HepG2 (cell line): Measurements from ENCODE around the gene BRD3. TPM values are rescaled to one million over a fixed set of nuclear protein-coding genes. Genes with fewer than 3 reads are reported as not detected.

ENCODE experiments used
- ATF7 ChIP-seq, 2 experiments: fragments of 450-650 bp in 1 of 2; sonication (generic) in 1 of 2; formaldehyde crosslinking in 1 of 2; IDR thresholded peaks; 2 replicates each; pipeline versions ENCODE4 v1.4.0 to v1.6.1; 2016 to 2020; ENCODE audit warnings: antibody characterized with exemption in 1 of 2, mild to moderate bottlenecking in 1 of 2, missing genetic modification reagents in 1 of 2
- BRD4 ChIP-seq: sonication (generic); formaldehyde crosslinking; IDR thresholded peaks from 2 replicates; pipeline ENCODE4 v1.4.0; 2020; ENCODE audit warnings: missing genetic modification reagents
- DBP ChIP-seq: sonication (generic); formaldehyde crosslinking; IDR thresholded peaks from 2 replicates; pipeline ENCODE4 v1.4.0; 2020; ENCODE audit warnings: missing genetic modification reagents; ENCODE audit errors: not compliant biosample characterization
- GABPB1 ChIP-seq: IDR thresholded peaks from 2 replicates; pipeline ENCODE4 v1.6.1; 2016; ENCODE audit warnings: mild to moderate bottlenecking, missing genetic modification reagents, moderate library complexity, missing compliant biosample characterization
- GPN1 ChIP-seq: sonication (generic); formaldehyde crosslinking; IDR thresholded peaks from 2 replicates; pipeline ENCODE4 v1.5.1; 2020; ENCODE audit warnings: missing genetic modification reagents, borderline replicate concordance
- KLF15 ChIP-seq: sonication (generic); formaldehyde crosslinking; IDR thresholded peaks from 2 replicates; pipeline ENCODE4 v1.8.1; 2023; ENCODE audit warnings: borderline replicate concordance, mild to moderate bottlenecking, inconsistent platforms, missing genetic modification reagents, mixed read lengths
- KMT2B ChIP-seq: IDR thresholded peaks from 2 replicates; pipeline ENCODE4 v1.6.1; 2016; ENCODE audit warnings: missing genetic modification reagents, missing compliant biosample characterization
- POGZ ChIP-seq: sonication (generic); formaldehyde crosslinking; IDR thresholded peaks from 2 replicates; pipeline ENCODE4 v1.4.0; 2020; ENCODE audit warnings: mild to moderate bottlenecking, missing genetic modification reagents
- RBM39 ChIP-seq: fragments of 200-400 bp; formaldehyde crosslinking; IDR thresholded peaks from one replicate; pipeline ENCODE4 v1.6.1; 2018; ENCODE audit warnings: antibody characterized with exemption, mild to moderate bottlenecking, low read depth, low read length; ENCODE audit not compliant: poor library complexity, severe bottlenecking
- RXRA ChIP-seq: sonication (generic); formaldehyde crosslinking; IDR thresholded peaks from 2 replicates; pipeline ENCODE4 v1.5.1; 2020; ENCODE audit warnings: missing genetic modification reagents
- SALL1 ChIP-seq: sonication (generic); formaldehyde crosslinking; IDR thresholded peaks from 2 replicates; pipeline ENCODE4 v1.8.0; 2022; ENCODE audit warnings: mild to moderate bottlenecking, missing genetic modification reagents
- SMARCE1 ChIP-seq: fragments of 450-650 bp; IDR thresholded peaks from 2 replicates; pipeline ENCODE4 v1.6.1; 2017; ENCODE audit warnings: borderline replicate concordance
- SNAI1 ChIP-seq: sonication (generic); formaldehyde crosslinking; IDR thresholded peaks from 2 replicates; pipeline ENCODE4 v1.5.0; 2020; ENCODE audit warnings: mild to moderate bottlenecking, missing genetic modification reagents, borderline replicate concordance
- SOX6 ChIP-seq, 2 experiments: fragments of 450-650 bp in 1 of 2; sonication (generic) in 1 of 2; formaldehyde crosslinking in 1 of 2; IDR thresholded peaks; 2 replicates each; pipeline versions ENCODE4 v1.4.0 to v1.6.1; 2017 to 2020; ENCODE audit warnings: antibody characterized with exemption in 1 of 2, mild to moderate bottlenecking in 1 of 2, missing genetic modification reagents in 1 of 2
- TERF1 ChIP-seq: sonication (generic); formaldehyde crosslinking; IDR thresholded peaks from 2 replicates; pipeline ENCODE4 v1.8.0; 2022; ENCODE audit warnings: mild to moderate bottlenecking, missing genetic modification reagents, moderate library complexity
- USF2 ChIP-seq, 2 experiments: sonication (generic) in 1 of 2; formaldehyde crosslinking in 1 of 2; IDR thresholded peaks; 2 replicates each; pipeline versions ENCODE4 v1.5.1 to v1.6.1; 2011 to 2020; ENCODE audit warnings: borderline replicate concordance in 1 of 2, low read depth in 1 of 2, low read length in 1 of 2, mild to moderate bottlenecking in 1 of 2, missing genetic modification reagents in 1 of 2, moderate library complexity in 1 of 2
- ZFP41 ChIP-seq: sonication (generic); formaldehyde crosslinking; IDR thresholded peaks from 2 replicates; pipeline ENCODE4 v1.4.0; 2020; ENCODE audit warnings: mild to moderate bottlenecking, missing genetic modification reagents, borderline replicate concordance
- ZNF138 ChIP-seq: sonication (generic); formaldehyde crosslinking; IDR thresholded peaks from 2 replicates; pipeline ENCODE4 v1.5.0; 2020; ENCODE audit warnings: mild to moderate bottlenecking, low read depth, missing genetic modification reagents
- ZNF224 ChIP-seq: sonication (generic); formaldehyde crosslinking; IDR thresholded peaks from 2 replicates; pipeline ENCODE4 v1.5.0; 2020; ENCODE audit warnings: mild to moderate bottlenecking, missing genetic modification reagents
- ZNF326 ChIP-seq: sonication (generic); formaldehyde crosslinking; IDR thresholded peaks from 2 replicates; pipeline ENCODE4 v1.4.0; 2020; ENCODE audit warnings: missing genetic modification reagents, borderline replicate concordance
- ZNF558 ChIP-seq: sonication (generic); formaldehyde crosslinking; IDR thresholded peaks from 2 replicates; pipeline ENCODE4 v1.9.0; 2022; ENCODE audit warnings: mild to moderate bottlenecking, missing genetic modification reagents, borderline replicate concordance
- ZNF629 ChIP-seq: sonication (generic); formaldehyde crosslinking; conservative IDR thresholded peaks from 2 replicates; pipeline ENCODE4 v1.5.0; 2020; ENCODE audit warnings: missing genetic modification reagents
- ZNF672 ChIP-seq: sonication (generic); formaldehyde crosslinking; IDR thresholded peaks from 2 replicates; pipeline ENCODE4 v1.8.1; 2022; ENCODE audit warnings: missing genetic modification reagents
- polyA plus RNA-seq, 8 experiments: library from polyadenylated mRNA; depleted of rRNA in 3 of 8; stranded (reverse) in 7 of 8; unstranded in 1 of 8; fragments of >200 nt; fragmentation: Illumina TruSeq in 4 of 8; extraction: Trizol in 4 of 8; gene quantifications; 2 replicates each; pipeline versions ENCODE4 v1.2.1 to v1.2.3, GENCODE V29; 2011 to 2016; ENCODE audit warnings: low read depth in 4 of 8, missing spikeins in 1 of 8, mixed read lengths in 1 of 8; ENCODE audit not compliant: insufficient read depth in 1 of 8
- total RNA-seq, 5 experiments: library from RNA; depleted of rRNA; stranded (reverse); fragments of >200 nt; fragmentation: Illumina TruSeq; extraction: Trizol; gene quantifications; 2 replicates each; pipeline ENCODE4 v1.2.3, GENCODE V29; 2016; ENCODE audit warnings: low read depth in 1 of 5

BRD3 gene
- total and polyA plus RNA-seq, 2 of the 13 experiments (the other 11 are each of a cell fraction or from before 2014, with no cell fraction given) = 5.9 to 12.9 TPM

- TF ChIP-seq TERF1 (CRISPR knock-in tag) (no peak), USF2 (IDR thresholded peaks at IDR 0.05; ENCODE audit: low read depth, low read length) (peak; percentile 61), USF2 (CRISPR knock-in tag; IDR thresholded peaks at IDR 0.05; ENCODE audit: borderline replicate concordance) (peak; percentile 91; the same call in 1 of the 2 replicates), ZNF224 (CRISPR knock-in tag) (0 out of 2 replicates have a peak, but pooled peaks have one; percentile 37), KMT2B (CRISPR knock-in tag) (no peak), ZNF558 (CRISPR knock-in tag) (no peak), SOX6 (IDR thresholded peaks at IDR 0.05) (no peak), SOX6 (CRISPR knock-in tag; IDR thresholded peaks at IDR 0.05) (0 out of 2 replicates have a peak, but pooled peaks have one; percentile 7), POGZ (CRISPR knock-in tag) (no peak), ATF7 (IDR thresholded peaks at IDR 0.05) (no peak), ATF7 (CRISPR knock-in tag; IDR thresholded peaks at IDR 0.05) (no peak), SMARCE1 (no peak), DBP (CRISPR knock-in tag) (no peak), RBM39 (no peak), ZNF138 (no peak), ZNF672 (no peak), ZNF629 (CRISPR knock-in tag) (no peak), SNAI1 (no peak), GABPB1 (CRISPR knock-in tag) (peak; percentile 39; the same call in 1 of the 2 replicates), GPN1 (CRISPR knock-in tag) (no peak), SALL1 (0 out of 2 replicates have a peak, but pooled peaks have one; percentile 20), KLF15 (CRISPR knock-in tag) (no peak), BRD4 (CRISPR knock-in tag) (no peak), RXRA (peak; percentile 54; the same call in 1 of the 2 replicates), ZNF326 (no peak), ZFP41 (CRISPR knock-in tag) (no peak)
These were observed 63.5 kb downstream of the BRD3 start (continued) for GRCh38 chr9:134004131-134004873.
